Right ventricle myocardium inferior (tissue), 1 donor: Measurements from ENCODE around the gene DNPEP. TPM values are rescaled to one million over a fixed set of nuclear protein-coding genes. Genes with fewer than 3 reads are reported as not detected.
"Not testable (repeated sequence)": the region's sequence is repeated elsewhere in the genome, so short reads cannot be mapped to it uniquely, and the experiment has no call there.

Source experiments
- ATAC-seq: fragments of 200-7000 bp; cut with Tn5 transposase; one replicate; pipeline ENCODE4 v1.9.1; 2020; ENCODE audit warnings: mild to moderate bottlenecking, moderate library complexity
- DNase-seq: peaks from one replicate; pipeline ENCODE4 v3.0.0; 2021; ENCODE audit errors: missing footprints
- intact Hi-C: fragments of 100-400 bp; cut with DNase I; formaldehyde crosslinking; loops from one replicate; pipeline ENCODE4 v1.11.0; 2022
- total RNA-seq: library from RNA; stranded (reverse); fragmentation: NEBNext Ultra II Directional; extraction: Animal tissue kit (Norgen Biotek cat#: 25700); gene quantifications from one replicate; pipeline ENCODE4 v1.2.1, GENCODE V29; 2021
- donor health status: DM: no; HTN: yes; CAD: no; lungs with severe emphysema.

DNPEP gene
- total RNA-seq, 1 donor from 2014 or later: 66.6 TPM

DNA sequence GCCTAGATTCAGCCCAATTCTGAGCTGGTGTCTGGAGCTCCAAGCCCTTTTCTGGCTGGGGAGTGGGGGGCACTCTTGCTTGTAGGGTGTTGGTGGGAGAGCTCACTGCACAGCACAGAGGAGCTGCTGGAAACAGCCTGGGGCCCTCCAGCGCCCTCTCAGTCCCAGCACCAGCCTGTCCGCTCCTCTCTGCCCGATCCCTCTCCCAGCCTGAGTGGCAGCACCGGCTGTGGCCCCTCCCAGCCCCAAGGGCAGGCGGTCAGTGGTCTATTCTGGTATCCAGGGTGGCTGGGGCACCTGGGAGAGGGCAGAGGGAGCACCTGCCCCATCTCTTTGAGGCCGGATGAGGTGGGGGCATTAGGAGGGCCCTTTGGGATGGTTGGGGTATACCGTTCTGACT, 17.2 kb upstream of the DNPEP start:
- intact Hi-C loops: loop anchor here (1.0 to 5.0 kb wide), 4 partner anchors 12 to 72 kb away; partner anchors contain the start of gene SPEG
- ATAC-seq (peak; percentile 82), DNase-seq (no peak)

DNA sequence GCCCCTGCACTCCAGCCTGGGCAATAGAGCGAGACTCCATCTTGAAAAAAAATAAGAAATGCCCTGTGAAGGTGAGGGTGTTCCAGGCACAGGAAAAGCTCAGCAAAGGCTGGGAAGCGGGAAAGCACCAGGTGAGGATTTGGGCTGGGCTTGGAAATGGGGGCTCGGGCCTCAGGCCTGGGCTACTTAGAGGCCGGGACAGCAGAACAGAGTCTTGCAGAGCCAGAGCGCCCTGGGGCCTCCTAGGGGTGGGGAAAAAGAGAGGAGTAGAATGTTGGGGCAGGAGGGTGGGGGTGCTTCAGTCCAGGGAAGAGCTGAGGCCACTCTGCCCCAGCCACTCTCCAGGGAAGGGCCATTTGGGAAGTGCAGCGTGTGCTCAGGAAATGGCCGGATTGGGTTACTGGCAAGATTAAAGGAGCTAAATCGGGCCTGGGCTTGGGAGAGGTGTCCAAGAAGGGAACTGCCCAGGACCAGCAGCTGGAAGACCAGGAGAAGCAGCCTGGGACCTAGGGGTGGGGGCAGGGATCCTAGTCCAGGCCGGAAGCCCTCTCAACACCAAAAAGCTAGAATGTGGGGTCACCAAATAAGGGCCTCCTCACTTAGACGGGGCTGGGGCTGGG, 16.7 kb upstream of the DNPEP start:
- ATAC-seq (peak; percentile 59), DNase-seq (no peak)
- intact Hi-C loops: loop anchor here (1.0 to 5.0 kb wide), 3 partner anchors 30 to 73 kb away; partner anchors contain the start of gene SPEG

DNA sequence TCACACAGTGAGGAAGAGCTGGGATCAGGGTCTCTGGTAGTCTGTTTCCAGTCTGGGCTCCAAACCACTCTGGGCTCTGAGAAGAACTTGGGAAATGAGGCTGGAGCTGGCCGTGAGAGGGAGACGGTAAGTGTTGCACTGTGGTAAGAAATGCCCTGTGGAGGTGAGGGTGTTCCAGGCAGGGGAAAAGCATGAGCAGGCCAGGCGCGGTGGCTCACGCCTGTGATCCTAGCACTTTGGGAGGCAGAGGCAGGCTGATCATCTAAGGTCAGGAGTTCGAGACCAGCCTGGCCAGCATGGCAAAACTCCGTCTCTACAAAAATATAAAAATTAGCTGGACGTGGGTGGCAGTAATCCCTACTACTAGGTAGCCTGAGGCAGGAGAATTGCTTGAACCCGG, 16.1 kb upstream of the DNPEP start:
- intact Hi-C loops: loop anchor here (1.0 to 5.0 kb wide), 4 partner anchors 30 to 126 kb away; partner anchors contain the start of gene SPEG
- DNase-seq (no peak), ATAC-seq (no peak)

DNA sequence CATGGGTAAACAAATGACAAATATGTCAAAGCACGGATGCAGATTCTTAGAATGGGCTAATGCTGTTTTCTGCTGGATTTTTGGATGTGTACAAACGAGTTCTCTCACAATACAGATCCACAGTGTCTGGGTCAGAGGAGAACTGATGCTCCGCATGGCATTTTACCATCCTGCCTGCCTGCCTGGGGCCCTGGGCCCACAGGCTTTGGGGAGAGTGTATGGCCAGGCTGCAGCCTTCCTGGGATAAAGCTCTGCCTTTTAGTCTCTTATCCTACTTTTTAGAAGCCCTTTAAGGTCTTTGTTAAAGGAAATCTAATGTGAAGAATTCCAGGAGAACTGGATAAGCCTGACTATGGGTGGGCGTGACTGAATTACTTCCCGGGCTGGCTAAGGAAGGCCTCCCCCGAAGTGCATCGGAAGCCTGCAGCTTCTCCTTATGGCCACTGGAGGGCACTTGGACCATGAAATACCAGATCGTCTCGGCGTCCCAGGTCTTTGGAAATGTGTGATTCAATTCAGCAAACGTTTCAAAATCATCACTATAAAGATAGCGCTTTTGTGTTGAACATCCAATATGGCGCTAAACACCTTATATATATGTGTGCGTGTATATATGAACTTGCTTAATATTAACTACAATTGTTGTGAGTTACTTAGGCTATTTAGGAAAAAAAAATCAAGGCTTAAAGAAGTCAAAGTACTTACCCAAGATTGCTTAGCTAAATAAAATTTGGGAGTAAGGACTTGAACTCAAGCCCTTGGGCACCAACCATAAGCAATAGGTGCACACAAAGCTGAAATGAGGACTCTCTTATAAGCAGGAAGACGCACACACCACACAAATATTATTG, 15.2 kb upstream of the DNPEP start:
- intact Hi-C loops: loop anchor here (1.0 to 5.0 kb wide), 3 partner anchors 59 to 127 kb away; no protein-coding TSS in a partner anchor
- ATAC-seq (no peak), DNase-seq (no peak)

DNA sequence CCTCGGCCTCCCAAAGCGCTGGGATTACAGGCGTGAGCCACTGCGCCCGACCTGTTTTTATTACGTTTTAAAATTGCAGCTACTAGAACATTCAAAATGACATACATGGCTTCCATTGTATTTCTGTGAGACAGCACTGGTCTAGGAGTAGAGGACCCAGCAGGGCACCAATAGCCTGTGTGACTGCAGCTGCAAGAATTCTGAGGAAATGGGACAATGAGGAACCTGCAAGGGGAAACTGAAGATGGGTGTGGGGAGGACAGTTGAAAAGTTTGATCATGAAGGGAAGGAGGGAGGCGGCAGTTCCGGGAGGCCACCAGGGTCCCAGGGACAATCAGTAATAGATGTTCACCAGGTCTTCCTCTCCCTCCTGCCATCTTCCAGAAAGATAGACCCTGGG, 13.9 kb upstream of the DNPEP start:
- intact Hi-C loops: loop anchor here (5.0 kb wide), 2 partner anchors 61 to 76 kb away; no protein-coding TSS in a partner anchor
- ATAC-seq: no peak

DNA sequence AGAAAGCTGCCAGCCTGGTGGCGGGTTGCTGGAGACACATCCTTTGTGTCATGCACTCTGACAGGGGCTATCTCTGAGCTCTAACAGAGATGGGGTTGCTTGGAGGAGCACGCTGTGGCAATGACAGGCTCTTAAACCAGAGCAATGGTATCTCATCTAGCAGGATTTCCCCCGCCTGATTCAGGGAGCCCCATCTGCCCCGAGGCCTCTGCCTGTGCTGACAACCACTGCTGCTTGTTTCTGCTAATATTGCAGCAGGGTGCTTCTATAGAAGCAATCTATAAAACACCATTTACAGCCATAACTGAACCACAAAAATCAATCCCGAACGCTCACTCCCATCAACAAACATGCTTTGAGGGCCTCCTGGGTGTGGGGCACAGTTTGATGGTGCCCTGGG, 12.8 kb upstream of the DNPEP start:
- intact Hi-C loops: loop anchor here (5.0 kb wide), 2 partner anchors 62 to 77 kb away; no protein-coding TSS in a partner anchor
- no peak for ATAC-seq
- DNase-seq: no peak

More for the DNA sequence above, 13.9 kb upstream of the DNPEP start:
- no peak for DNase-seq

DNA sequence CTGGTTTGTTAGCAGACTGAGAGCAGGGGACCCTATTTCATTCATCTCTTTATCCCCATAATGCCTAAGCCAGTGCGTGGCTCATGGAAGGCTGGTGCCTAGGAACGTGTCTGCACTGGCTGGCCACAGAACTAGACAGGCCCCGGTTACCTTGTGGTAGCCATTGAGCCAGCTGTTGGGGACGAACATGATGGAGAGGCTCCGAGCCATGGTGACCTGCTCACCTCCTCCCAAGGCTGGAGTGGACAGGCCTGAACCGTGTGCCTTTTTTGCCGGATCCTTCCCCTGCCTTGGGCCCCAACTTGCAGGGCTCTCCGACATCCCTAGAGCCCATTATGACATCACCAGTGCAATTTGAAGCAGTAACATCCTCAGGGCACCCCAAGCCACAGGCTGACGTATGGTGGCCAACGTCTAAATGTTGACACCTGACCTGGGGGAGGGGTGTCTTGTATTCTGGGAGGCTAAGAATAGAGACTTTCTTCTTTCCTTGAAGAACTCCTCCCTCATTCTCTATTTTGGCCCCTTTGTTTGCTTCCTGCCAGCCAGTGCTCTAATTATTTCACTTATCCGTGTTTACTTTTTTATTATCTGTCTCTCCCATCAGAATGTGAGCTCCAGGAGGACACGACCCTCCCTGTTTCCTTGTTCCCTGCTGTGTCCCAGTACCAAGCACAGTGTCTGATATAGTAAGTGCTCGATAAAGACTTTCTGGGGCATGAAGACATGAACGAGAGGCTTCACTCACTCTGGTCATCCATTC, 12.2 kb upstream of the DNPEP start:
- no peak for ATAC-seq
- intact Hi-C loops: loop anchor here (5.0 kb wide), 2 partner anchors 62 to 77 kb away; no protein-coding TSS in a partner anchor
- DNase-seq: no peak

DNA sequence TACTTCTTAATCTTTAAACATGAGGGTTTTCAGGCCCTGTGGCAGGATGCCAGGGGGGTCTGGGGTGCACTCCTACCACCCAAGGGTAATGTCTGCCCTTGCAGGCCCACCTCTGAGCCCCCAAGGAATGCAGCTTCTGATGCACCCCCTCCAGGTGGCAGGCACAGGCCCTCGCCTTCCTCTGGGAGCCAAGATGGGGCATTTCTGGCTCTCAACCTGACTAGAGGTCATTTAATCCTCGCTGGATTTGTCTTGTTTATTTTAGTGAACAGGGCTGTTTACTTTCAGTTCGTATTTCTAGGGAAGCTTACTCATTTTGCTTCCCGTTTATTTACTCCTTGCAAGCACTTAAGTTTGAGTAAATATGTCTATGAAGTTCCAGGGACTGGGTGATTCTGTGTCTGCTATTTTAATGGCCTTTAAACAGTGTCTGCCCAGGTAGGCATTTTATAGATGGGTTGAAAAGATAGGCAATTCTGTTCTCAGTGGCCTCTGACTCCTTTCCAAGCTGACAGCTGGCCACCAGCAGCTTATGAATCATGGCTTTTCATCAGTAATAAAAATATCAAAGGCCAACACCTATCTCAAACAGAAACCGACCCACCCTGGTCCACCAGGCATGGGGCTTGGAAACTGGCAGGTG, 11.1 kb upstream of the DNPEP start:
- ATAC-seq (no peak), DNase-seq (no peak)
- intact Hi-C loops: no loop called here

DNA sequence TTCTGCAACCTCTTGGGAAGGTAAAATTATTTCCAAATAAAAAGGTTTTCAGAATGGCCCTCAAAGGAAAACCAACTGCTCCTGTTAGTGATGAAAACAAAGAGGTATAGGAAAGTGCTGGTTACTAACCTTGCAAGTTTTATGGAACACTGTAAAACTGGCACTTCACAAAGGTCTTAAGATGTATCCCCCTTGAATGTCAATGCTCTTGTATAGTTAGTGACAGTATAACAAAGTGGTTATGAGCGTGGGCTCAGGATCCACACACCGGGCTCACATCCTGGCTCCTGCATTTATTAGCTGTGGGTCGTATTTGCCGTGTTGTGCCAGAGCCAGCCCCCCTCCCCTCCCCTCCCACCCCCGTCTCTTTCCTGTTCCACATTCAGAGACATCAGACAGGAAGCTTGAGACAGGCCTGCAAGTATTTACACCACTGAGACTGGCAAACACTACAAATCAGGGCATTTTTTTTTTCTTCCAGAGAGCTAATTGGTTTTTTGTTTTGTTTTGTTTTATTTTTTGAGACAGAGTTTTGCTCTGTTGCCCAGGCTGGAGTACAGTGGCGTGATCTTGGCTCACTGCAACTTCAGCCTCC, 9.2 kb upstream of the DNPEP start:
- intact Hi-C loops: no loop called here
- DNase-seq: no peak
- no peak for ATAC-seq

DNA sequence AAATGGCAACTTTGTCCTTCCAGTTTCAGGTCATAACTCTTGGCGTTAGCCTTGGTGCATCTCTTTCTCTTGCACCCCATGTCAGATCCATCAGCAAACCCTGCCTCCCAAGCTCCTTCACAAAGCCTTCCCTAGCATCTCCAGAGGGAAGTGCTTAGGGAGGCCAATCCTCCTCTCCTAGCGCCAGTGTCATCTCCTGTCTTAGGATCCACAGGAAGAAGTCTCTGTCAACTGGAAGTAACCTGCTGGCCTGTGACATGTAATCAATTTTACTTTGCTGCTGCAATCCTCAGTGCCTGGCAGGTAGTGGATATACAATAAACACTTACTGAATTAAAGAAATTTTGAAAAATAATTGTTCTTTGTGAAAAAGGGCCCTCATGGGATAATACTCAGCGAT, 7.9 kb upstream of the DNPEP start:
- DNase-seq (no peak), ATAC-seq (no peak)
- intact Hi-C loops: no loop called here

DNA sequence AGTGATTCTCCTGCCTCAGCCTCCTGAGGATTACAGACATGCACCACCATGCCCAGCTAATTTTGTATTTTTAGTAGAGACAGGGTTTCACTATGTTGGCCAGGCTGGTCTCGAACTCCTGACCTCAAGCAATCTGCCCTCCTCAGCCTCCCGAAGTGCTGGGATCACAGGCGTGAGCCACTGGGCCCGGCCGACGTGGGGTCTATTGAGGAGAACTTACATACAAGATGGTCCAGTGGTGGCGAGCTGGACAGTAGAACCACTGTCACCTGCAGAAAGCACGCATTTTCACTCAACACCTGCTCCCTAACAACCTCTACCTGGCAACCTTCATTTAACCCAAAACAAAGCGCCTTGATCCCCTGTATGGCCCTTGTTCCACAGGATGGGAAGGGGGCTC, 7.3 kb upstream of the DNPEP start:
- intact Hi-C loops, ATAC-seq, DNase-seq: not testable (repeated sequence)

DNA sequence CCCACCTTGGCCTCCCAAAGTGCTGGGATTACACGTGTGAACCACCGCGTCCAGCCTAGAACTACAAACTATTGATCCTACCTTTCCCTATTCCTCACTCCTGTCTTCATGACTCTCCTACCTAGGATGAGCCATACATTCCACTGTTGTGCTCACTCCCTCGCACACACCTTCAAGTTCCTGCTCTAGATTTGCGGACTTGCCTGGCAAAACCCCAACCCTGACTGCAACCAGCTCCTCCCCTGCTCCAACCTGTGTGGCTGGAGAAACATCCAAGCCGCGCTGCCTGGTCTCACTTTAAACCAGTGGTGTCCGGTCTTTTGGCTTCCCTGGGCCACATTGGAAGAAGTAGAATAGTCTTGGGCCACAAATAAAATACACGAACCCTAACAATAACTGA, 5.0 kb upstream of the DNPEP start:
- ATAC-seq: no peak
- DNase-seq: no peak
- intact Hi-C loops: no loop called here

DNA sequence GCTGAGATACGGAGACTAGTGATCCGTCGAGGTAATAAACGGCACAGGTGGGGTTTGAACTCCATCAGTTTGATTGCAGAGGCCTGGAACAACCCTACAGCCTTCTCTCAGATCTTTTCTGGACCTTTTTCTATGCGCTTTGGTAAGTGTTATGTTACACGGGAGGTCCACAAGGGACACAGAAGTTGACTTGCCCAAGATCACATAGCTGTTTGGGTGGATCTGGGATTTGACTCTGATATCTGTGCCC, 1.1 kb upstream of the DNPEP start:
- no peak for ATAC-seq
- intact Hi-C loops: loop anchor here (5.0 kb wide), 2 partner anchors 112 to 212 kb away; partner anchors contain the start of genes CNPPD1, DNAJB2 and RETREG2
- DNase-seq: no peak

DNA sequence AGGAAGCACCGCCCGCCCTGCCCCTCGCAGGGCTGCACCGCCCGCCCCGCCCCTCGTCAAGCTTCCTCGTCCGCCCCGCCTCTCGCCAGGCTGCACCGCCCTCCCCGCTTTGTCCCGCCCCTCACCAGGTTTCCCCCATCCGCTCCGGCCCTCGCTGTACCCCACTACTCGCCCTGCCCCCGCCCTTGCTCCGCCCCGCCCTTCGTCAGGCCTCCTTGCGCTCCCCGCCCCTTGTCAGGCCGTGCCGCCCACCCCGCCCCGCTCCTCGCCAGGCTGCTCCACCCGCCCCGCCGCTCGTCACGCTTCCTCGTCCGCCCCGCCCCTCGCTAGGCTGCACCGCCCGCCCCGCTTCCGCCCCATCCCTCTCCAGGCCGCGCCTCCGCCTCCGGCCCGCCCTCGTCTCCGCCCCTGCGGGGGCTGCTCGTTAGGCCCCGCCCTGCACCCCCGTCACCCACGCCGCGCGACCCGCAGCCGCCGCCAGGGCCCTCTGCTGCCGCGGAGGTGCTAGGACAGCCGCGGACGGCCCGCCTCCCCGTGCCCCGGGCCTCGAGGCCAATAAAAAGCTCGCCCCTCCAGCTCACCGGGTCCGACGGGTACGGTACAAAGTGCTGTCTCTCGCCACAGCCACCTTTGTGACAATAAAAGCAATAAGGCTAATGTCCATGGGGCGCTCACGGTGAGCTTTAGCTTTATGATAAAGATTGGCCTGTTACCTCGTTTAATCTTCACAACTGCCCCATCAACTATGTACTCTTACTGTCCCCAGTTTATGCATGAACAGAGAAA, 602 bp upstream of the DNPEP start:
- DNase-seq (peak; percentile 99), ATAC-seq (peak; percentile 90)
- intact Hi-C loops: loop anchor here (5.0 kb wide), 2 partner anchors 111 to 211 kb away; partner anchors contain the start of genes CNPPD1, DNAJB2 and RETREG2

DNA sequence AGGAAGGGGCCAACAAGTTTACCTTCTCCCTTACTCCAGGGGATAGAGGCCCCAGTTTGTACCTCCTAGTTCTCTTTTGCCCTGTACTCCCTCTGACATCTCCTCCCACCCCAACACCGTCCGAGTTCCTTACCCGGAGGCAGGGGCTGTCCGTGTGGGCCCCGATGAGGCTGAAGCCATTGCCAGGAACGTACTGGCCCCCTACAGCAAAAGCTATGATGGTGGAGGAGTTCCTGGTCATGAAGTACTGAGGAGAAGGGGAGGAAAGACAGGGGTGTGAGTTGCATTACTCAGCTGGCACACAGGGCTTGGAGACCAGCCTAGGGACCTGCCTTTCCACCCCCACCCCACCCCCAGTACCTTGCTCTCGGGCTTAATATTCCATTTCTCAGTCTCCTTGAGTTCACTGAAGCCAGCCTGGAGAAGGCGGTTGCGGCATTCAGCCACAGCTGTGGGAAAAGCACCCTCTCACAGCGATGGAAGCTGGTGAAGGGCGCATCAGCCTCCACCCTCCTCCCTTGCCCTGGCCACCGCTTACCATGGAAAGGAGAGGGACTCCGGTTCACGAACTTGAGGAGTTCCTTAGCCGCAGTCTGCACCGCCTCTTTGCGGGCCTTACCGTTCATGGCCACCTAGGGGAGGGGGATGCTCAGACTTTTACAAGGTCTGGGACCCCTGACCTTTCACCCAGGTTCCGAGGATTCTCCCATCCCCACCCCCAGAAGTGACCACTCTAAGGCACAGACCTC, 1.0 kb downstream of the DNPEP start:
- no peak for ATAC-seq
- DNase-seq: no peak
- intact Hi-C loops: loop anchor here (5.0 kb wide), 2 partner anchors 109 to 209 kb away; partner anchors contain the start of genes CNPPD1, DNAJB2 and RETREG2

DNA sequence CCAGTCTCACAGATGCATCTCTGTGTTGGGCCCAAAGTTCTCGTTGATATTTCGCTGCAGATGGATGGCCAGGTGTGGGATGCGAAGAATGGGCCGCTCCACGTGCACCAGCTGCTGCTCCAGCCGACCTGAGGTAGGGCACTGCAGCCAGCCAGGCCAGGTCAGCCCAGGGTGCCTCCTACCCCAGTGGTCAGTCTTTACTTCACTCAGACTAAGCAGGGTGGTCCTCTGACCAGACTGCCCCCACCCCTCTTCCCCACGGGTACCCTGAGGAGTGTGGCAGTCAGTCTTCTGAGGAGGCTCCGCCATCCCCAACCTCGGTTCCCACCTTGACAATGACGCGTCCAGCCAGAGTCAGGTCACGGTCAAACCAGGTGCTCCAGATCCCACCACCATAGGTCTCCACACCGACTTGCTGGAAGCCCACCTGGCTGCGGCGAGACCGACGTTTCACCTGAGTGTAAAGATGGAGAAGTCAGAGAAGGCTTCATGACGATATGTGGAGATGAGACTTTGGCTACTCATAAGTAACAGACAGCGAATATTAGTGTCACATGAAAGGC, 1.7 kb downstream of the DNPEP start:
- DNase-seq: no peak
- no peak for ATAC-seq
- intact Hi-C loops: loop anchor here (5.0 kb wide), 2 partner anchors 109 to 209 kb away; partner anchors contain the start of genes CNPPD1, DNAJB2 and RETREG2
